Thyroid gland (tissue), 4 donors: Measurements from ENCODE around the gene NOS1AP. TPM values are rescaled to one million over a fixed set of nuclear protein-coding genes. Genes with fewer than 3 reads are reported as not detected.

ENCODE experiments used
- DNase-seq, 2 donors: peaks; one replicate each; pipeline ENCODE4 v3.0.0-alpha.2; 2019
- H3K27ac ChIP-seq, 3 donors: fragments of 200-600 bp; sonication (generic); 1 replicate in 2 of 3; 2 replicates in 1 of 3; pipeline ENCODE4 v1.5.1; 2016 to 2019; ENCODE audit warnings: mild to moderate bottlenecking in 1 of 3, moderate library complexity in 1 of 3
- H3K27me3 ChIP-seq: fragments of 200-600 bp; sonication (generic); one replicate; pipeline ENCODE4 v1.5.1; 2019
- H3K36me3 ChIP-seq, 2 donors: fragments of 200-600 bp; sonication (generic); one replicate each; pipeline ENCODE4 v1.5.1; 2016 to 2019
- H3K4me1 ChIP-seq, 2 donors: fragments of 200-600 bp; sonication (generic); one replicate each; pipeline ENCODE4 v1.5.1; 2017 to 2019
- H3K4me3 ChIP-seq, 3 donors: fragments of 200-600 bp; sonication (generic); replicated peaks in 1 of 3; 1 replicate in 2 of 3; 2 replicates in 1 of 3; pipeline ENCODE4 v1.5.1; 2016; ENCODE audit warnings: mild to moderate bottlenecking in 1 of 3
- H3K9me3 ChIP-seq: fragments of 200-600 bp; sonication (generic); one replicate; pipeline ENCODE4 v1.5.1; 2017
- POLR2A ChIP-seq, 2 donors: fragments of 450-650 bp; IDR thresholded peaks; one replicate each; pipeline ENCODE4 v1.6.1; 2017; ENCODE audit warnings: antibody characterized with exemption in 2 of 2, mild to moderate bottlenecking in 2 of 2, moderate library complexity in 1 of 2
- WGBS, 2 donors: methylation state at CpG; one replicate each; pipeline ENCODE4 v1.1.5; 2017; 5-methylcytosine and 5-hydroxymethylcytosine counted together
- intact Hi-C: fragments of 100-400 bp; cut with DNase I; formaldehyde crosslinking; loops from one replicate; pipeline ENCODE4 v1.15.1; 2023
- total RNA-seq, 4 donors: library from RNA; depleted of rRNA; stranded (reverse); fragments of >200 nt; gene quantifications; one replicate each; pipeline ENCODE4 v1.2.3, GENCODE V29; 2016
- TF ChIP-seq, protein P1 (sequence below), 6 experiments: fragments of 200-600 bp in 3 of 6; fragments of 450-650 bp in 3 of 6; sonication (generic) in 3 of 6; IDR thresholded peaks; one replicate each; pipeline ENCODE4 v1.5.1; 2016 to 2019; ENCODE audit warnings: antibody characterized with exemption in 6 of 6, mild to moderate bottlenecking in 2 of 6, inconsistent platforms in 1 of 6, moderate library complexity in 1 of 6

Gene NOS1AP
- total RNA-seq, 4 donors from 2014 or later: 0.40 to 2.2 (median 0.54) TPM

DNA sequence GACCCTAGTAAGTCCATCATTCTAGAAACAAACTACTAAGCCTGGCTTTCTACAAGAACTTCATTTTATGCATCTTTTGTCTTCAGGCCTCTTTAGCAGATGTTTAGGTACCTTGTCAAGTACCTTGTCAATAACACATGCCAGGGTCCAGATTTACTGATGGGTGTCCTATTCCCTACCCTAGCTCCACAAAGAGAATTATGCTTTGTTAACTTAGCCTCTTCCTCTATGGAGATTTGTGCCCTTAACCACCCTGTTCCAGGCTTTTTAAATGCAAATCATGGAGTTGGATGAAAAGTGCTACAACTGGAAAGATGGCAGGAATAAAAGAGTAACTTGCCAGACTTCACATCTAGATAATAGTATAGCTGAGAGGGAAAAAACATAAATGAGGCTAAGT is 264.5 kb downstream of the NOS1AP start:
- TF ChIP-seq POLR2A (IDR thresholded peaks at IDR 0.05): no peak
- TF ChIP-seq, protein P1, sequence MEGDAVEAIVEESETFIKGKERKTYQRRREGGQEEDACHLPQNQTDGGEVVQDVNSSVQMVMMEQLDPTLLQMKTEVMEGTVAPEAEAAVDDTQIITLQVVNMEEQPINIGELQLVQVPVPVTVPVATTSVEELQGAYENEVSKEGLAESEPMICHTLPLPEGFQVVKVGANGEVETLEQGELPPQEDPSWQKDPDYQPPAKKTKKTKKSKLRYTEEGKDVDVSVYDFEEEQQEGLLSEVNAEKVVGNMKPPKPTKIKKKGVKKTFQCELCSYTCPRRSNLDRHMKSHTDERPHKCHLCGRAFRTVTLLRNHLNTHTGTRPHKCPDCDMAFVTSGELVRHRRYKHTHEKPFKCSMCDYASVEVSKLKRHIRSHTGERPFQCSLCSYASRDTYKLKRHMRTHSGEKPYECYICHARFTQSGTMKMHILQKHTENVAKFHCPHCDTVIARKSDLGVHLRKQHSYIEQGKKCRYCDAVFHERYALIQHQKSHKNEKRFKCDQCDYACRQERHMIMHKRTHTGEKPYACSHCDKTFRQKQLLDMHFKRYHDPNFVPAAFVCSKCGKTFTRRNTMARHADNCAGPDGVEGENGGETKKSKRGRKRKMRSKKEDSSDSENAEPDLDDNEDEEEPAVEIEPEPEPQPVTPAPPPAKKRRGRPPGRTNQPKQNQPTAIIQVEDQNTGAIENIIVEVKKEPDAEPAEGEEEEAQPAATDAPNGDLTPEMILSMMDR (IDR thresholded peaks at IDR 0.05): no peak
- H3K27ac ChIP-seq: no peak overlapping the region
- no peaks in the 10 kb centered on the region for H3K4me1 ChIP-seq
- H3K27me3 ChIP-seq: no peaks in the 10 kb centered on the region
- H3K36me3 ChIP-seq: no peaks in the 10 kb centered on the region
- H3K9me3 ChIP-seq: no peaks in the 10 kb centered on the region
- no peak overlapping the region for H3K4me3 ChIP-seq
- intact Hi-C loops: no loop called here
- DNase-seq: no peak

DNA sequence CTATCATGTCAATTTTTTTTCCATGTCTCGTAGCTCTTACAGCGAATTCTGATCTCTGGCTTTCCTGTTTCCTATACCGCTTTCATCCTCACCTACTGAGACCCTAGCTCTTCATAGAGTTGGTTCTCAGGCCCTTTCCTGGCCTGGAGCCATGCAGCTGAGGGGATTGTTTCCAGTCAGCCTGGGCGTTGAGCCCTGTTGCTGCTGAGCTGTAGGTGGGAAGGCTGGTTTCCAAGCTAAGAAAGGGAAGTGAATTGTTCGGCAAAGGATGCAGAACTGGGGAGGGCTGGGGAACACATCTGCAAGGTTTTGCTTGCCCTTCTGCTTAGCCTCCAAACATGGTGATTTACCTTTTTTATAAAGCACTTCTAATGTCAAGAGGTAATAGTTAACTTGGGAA is 265.6 kb downstream of the NOS1AP start:
- Histone ChIP-seq H3K4me1 (no peaks in the 10 kb centered on the region), H3K9me3 (no peaks in the 10 kb centered on the region), H3K27me3 (no peaks in the 10 kb centered on the region), H3K36me3 (no peaks in the 10 kb centered on the region), H3K4me3 (no peak overlapping the region), H3K27ac (no peak overlapping the region)
- WGBS, 2 donors: 69 to 72% methylated on average over 5 of the region's 5 CpGs
- intact Hi-C loops: no loop called here
- DNase-seq: no peak
- TF ChIP-seq POLR2A (IDR thresholded peaks at IDR 0.05): no peak
- TF ChIP-seq, protein P1 (IDR thresholded peaks at IDR 0.05): no peak

DNA sequence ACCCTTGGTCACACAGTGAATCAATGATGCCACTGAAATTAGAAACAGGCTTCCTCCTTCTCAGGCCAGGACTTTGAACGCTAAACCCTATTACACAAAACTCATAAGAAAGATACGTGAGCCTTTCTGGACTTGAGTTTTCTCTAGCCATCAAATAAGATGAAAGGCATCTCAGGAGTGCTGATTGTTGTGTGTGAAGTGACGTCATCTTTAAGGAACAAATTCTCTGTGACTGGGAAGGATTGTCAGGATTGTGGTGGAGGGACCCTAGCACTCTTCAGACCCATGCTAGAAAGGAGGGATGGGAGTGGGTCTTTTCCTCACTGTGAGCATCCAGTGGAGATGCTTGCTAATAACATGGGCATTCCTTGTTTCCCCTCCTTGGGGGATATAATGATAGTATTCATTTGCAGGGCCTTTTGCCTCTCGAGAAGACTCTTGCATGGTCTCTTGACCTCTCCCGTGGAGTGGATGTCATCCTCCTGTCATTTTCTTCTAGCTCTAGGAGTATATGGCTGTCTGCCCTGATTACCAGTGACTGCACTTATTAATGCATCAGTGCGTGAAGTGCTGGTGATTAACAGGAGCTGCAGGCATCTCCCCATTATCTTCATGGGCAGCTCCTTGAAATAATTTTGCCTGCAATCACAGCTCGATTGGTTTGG is 267.3 kb downstream of the NOS1AP start:
- DNase-seq: no peak
- TF ChIP-seq, protein P1 (IDR thresholded peaks at IDR 0.05): no peak
- no peak for TF ChIP-seq POLR2A (IDR thresholded peaks at IDR 0.05)
- Histone ChIP-seq H3K9me3 (no peaks in the 10 kb centered on the region), H3K36me3 (no peaks in the 10 kb centered on the region), H3K27ac (no peak overlapping the region), H3K27me3 (no peaks in the 10 kb centered on the region), H3K4me3 (no peak overlapping the region), H3K4me1 (no peaks in the 10 kb centered on the region)
- intact Hi-C loops: no loop called here
- 77 to 83% methylated on average over 7 of the region's 7 CpGs for WGBS, 2 donors

DNA sequence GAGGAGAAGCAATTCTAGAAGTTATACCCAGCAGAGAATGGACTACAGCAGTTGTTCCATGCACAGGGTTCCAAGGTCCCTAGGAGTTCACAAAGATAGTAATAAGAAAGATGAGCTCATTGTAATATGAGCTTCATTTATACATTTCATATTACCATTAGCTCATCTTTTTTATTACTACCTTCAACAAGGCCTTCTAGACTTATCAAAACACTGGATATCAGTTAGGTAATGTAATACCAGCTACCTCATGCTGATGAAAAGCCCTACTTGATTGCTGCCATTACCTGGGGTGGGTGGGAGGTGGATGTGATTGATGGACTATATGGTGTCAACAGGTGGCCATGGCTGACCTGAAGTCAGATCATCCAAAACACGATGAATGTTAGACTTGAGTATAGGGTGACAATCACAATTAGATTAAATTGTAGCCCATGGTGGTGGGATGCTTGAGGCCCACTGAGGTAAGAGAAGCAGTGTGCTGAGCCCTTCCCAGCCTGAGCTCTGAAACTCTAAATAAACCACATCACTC is 273.0 kb downstream of the NOS1AP start:
- no peaks in the 10 kb centered on the region for H3K27me3 ChIP-seq
- 80 to 95% methylated on average over 1 of the region's 1 CpG for WGBS, 2 donors
- H3K4me3 ChIP-seq: no peak overlapping the region
- no peaks in the 10 kb centered on the region for H3K4me1 ChIP-seq
- H3K36me3 ChIP-seq: no peaks in the 10 kb centered on the region
- DNase-seq: no peak
- TF ChIP-seq, protein P1 (IDR thresholded peaks at IDR 0.05): no peak
- no peak for TF ChIP-seq POLR2A (IDR thresholded peaks at IDR 0.05)
- intact Hi-C loops: no loop called here
- H3K27ac ChIP-seq: no peak overlapping the region
- H3K9me3 ChIP-seq: no peaks in the 10 kb centered on the region

DNA sequence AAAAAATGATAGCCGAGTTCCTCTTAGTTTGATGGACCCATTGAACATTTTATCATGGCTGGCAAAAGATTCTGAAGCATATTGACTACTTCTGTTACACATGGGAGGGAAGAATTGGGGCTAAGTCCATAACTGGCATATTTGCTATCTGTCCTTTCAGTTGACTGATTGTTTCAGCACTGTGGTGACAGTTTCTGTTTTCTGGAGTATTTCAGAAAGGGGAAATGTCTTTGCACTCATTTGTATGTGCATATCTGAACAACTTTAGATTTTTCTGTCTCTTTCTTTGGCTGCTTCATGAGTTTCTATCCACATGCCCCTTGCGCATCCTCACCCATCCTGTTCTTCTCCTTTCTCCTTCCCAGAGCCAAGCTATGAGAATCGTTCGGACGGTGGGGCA is 274.0 kb downstream of the NOS1AP start:
- no peak for DNase-seq
- no peaks in the 10 kb centered on the region for H3K27me3 ChIP-seq
- intact Hi-C loops: no loop called here
- no peaks in the 10 kb centered on the region for H3K9me3 ChIP-seq
- no peak for TF ChIP-seq POLR2A (IDR thresholded peaks at IDR 0.05)
- TF ChIP-seq, protein P1 (IDR thresholded peaks at IDR 0.05): no peak
- no peaks in the 10 kb centered on the region for H3K4me1 ChIP-seq
- no peaks in the 10 kb centered on the region for H3K36me3 ChIP-seq
- 94 to 97% methylated on average over 5 of the region's 5 CpGs for WGBS, 2 donors
- no peak overlapping the region for H3K27ac ChIP-seq
- H3K4me3 ChIP-seq: no peak overlapping the region
